Epithelial cell of esophagus (primary cell): ENCODE measurements around the gene GSTA1.
"Not testable (repeated sequence)": the region's sequence is repeated elsewhere in the genome, so short reads cannot be mapped to it uniquely, and the experiment has no call there.

Experiments used
- DNase-seq: peaks from one replicate; pipeline ENCODE4 v3.0.0; 2010; ENCODE audit warnings: low read depth
- H3K4me3 ChIP-seq: 2 replicates; pipeline ENCODE4 v1.5.1; 2011; ENCODE audit warnings: mild to moderate bottlenecking, low read length, control low read depth
- TF ChIP-seq, protein P1 (sequence below): IDR thresholded peaks from 2 replicates; pipeline ENCODE4 v1.5.1; 2011; ENCODE audit warnings: low read depth, mild to moderate bottlenecking, low read length, control low read depth, inconsistent platforms; ENCODE audit not compliant: insufficient read depth; ENCODE audit errors: missing control alignments

GSTA1 gene

GRCh38 chr6:52834481-52834880, 30.9 kb upstream of the GSTA1 start:
- TF ChIP-seq, protein P1, sequence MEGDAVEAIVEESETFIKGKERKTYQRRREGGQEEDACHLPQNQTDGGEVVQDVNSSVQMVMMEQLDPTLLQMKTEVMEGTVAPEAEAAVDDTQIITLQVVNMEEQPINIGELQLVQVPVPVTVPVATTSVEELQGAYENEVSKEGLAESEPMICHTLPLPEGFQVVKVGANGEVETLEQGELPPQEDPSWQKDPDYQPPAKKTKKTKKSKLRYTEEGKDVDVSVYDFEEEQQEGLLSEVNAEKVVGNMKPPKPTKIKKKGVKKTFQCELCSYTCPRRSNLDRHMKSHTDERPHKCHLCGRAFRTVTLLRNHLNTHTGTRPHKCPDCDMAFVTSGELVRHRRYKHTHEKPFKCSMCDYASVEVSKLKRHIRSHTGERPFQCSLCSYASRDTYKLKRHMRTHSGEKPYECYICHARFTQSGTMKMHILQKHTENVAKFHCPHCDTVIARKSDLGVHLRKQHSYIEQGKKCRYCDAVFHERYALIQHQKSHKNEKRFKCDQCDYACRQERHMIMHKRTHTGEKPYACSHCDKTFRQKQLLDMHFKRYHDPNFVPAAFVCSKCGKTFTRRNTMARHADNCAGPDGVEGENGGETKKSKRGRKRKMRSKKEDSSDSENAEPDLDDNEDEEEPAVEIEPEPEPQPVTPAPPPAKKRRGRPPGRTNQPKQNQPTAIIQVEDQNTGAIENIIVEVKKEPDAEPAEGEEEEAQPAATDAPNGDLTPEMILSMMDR: no peak
- H3K4me3 ChIP-seq: no peak overlapping the region
- DNase-seq: no peak

- DNase-seq, H3K4me3 ChIP-seq: not testable (repeated sequence)
Measured at GRCh38 chr6:52830869-52831268, 27.3 kb upstream of the GSTA1 start.

GRCh38 chr6:52829046-52829817, 25.6 kb upstream of the GSTA1 start:
- TF ChIP-seq, protein P1: no peak
- H3K4me3 ChIP-seq: no peak overlapping the region
- no peak for DNase-seq

GRCh38 chr6:52828621-52829020, 25.0 kb upstream of the GSTA1 start:
- not testable (repeated sequence) for H3K4me3 ChIP-seq, DNase-seq

- not testable (repeated sequence) for DNase-seq, H3K4me3 ChIP-seq
Measured at GRCh38 chr6:52827073-52827783, 23.6 kb upstream of the GSTA1 start.

DNA sequence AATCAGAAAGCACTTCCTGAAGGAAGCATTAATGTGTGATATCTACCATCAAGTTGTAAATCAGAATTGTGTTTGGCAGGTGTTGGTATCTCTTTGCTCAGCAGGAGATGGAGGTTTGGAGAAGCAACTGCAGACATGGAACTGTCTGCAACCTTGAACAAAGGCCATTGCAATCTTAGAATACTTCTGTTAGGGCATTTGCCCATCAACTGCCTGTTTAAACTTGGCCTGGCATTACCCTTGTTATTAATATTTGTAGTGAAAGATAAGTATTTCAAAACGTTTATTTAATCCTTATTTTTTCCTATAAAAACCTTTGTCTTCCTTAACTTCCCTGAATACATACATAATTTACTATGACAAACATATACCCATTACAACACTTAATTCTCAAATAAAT, 22.9 kb upstream of the GSTA1 start:
- no peak for DNase-seq
- TF ChIP-seq, protein P1: no peak
- no peak overlapping the region for H3K4me3 ChIP-seq

- not testable (repeated sequence) for DNase-seq
Measured at GRCh38 chr6:52825900-52826459, 22.4 kb upstream of the GSTA1 start.

DNA sequence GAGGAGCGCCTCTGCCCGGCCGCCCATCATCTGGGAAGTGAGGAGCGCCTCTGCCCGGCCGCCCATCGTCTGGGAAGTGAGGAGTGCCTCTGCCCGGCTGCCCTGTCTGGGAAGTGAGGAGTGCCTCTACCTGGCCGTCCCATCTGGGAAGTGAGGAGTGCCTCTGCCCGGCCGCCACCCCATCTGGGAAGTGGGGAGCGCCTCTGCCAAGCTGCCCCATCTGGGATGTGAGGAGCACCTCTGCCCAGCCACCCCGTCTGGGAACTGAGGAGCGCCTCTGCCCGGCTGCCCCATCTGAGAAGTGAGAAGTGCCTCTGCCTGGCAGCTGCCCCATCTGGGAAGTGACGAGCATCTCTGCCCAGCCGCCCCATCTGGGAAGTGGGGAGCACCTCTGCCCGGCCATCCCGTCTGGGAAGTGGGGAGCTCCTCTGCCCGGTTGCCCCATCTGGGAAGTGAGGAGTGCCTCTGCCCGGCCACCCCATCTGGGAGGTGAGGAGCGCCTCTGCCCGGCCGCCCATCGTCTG, 21.7 kb upstream of the GSTA1 start:
- not testable (repeated sequence) for DNase-seq, H3K4me3 ChIP-seq

More at GRCh38 chr6:52825900-52826459, 22.4 kb upstream of the GSTA1 start:
- H3K4me3 ChIP-seq: not testable (repeated sequence)

- H3K4me3 ChIP-seq: no peak overlapping the region
- TF ChIP-seq, protein P1: no peak
- no peak for DNase-seq
Measured at GRCh38 chr6:52821842-52822241, 18.2 kb upstream of the GSTA1 start.
